ENCODE measurements around the gene CMIP.

DNA sequence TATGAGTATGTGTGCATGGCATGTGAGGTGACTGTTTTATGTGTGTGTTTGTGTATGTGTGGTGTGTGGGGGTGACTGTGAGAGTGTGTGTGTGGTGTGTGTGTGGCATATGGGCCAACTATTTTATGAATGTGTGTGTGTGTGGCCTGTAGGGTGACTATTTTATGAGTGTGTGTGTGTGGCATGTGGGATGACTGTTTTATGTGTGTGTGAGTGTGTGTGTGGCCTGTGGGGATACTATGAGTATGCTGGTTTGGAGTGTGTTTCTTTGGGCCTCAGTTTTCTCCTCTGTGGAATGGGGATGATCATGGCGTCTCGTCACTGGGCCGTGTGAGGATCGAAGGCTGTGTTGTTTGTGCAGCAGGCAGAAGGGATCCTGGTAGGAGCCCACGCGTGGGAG, 182.4 kb downstream of the CMIP start:
- TF ChIP-seq EZH2 (IDR thresholded peaks at IDR 0.05; ENCODE audit: borderline replicate concordance, low read length) (no peak), CTCF (conservative IDR thresholded peaks at IDR 0.05 in 1 of 2, IDR thresholded peaks at IDR 0.05 in 1 of 2; ENCODE audit: extremely low read depth in 1 of 2, insufficient read depth in 1 of 2, low read depth in 1 of 2, low read length in 2 of 2) (no peak)
